Endothelial cell of umbilical vein (primary cell): ENCODE results near the gene FMR1NB. TPM values are rescaled to one million over a fixed set of nuclear protein-coding genes. Genes with fewer than 3 reads are reported as not detected.

Source experiments
- BruUV-seq: library from RNA; stranded (reverse); fragments of 400-500 nt; replicated peaks from 2 replicates; lab custom pipeline; 2021; lab: Mats Ljungman, UMichigan
- CTCF ChIA-PET: fragments of 300-600, 350-600 bp; sonication (Branson Sonifier 250); formaldehyde crosslinking; loops from one replicate; lab custom pipeline; 2021; ENCODE audit warnings: antibody characterized with exemption, inconsistent platforms; lab: Charles Lee
- POLR2A ChIA-PET: fragments of 300-600, 350-600 bp; sonication (Branson Sonifier 250); formaldehyde crosslinking; loops from one replicate; lab custom pipeline; 2021; ENCODE audit warnings: antibody characterized with exemption, inconsistent platforms; lab: Charles Lee
- DNase-seq: peaks from one replicate; pipeline ENCODE4 v3.0.0-alpha.2; 2011; ENCODE audit warnings: low read depth, low spot score
- FAIRE-seq: peaks from 2 replicates; lab custom pipeline; 2011; peaks lifted over from hg19 to GRCh38; lab: Jason Lieb, UNC
- H2AFZ ChIP-seq: 2 replicates; pipeline ENCODE4 v1.6.0; 2012; ENCODE audit warnings: low read depth, low read length, control low read depth, inconsistent platforms
- H3K27ac ChIP-seq: 2 replicates; pipeline ENCODE4 v1.5.1; 2011; ENCODE audit warnings: low read depth, mild to moderate bottlenecking, control low read depth, low read length, moderate library complexity; ENCODE audit not compliant: insufficient read depth
- H3K27me3 ChIP-seq, 2 experiments: 2 replicates each; pipeline versions ENCODE4 v1.6.0 to v1.6.1; 2011; ENCODE audit warnings: low read length in 2 of 2, mixed read lengths in 1 of 2; ENCODE audit not compliant: control insufficient read depth in 2 of 2, insufficient read depth in 2 of 2
- H3K36me3 ChIP-seq, 2 experiments: 2 replicates in 1 of 2; 3 replicates in 1 of 2; pipeline ENCODE4 v1.5.1; 2011; ENCODE audit warnings: low read length in 2 of 2, mild to moderate bottlenecking in 1 of 2, moderate library complexity in 1 of 2; ENCODE audit not compliant: control insufficient read depth in 2 of 2, insufficient read depth in 2 of 2; ENCODE audit errors: extremely low read depth in 1 of 2
- H3K4me1 ChIP-seq: 3 replicates; pipeline ENCODE4 v1.5.1; 2011; ENCODE audit warnings: mild to moderate bottlenecking, low read length; ENCODE audit not compliant: control insufficient read depth, insufficient read depth; ENCODE audit errors: extremely low read depth
- H3K4me2 ChIP-seq: 2 replicates; pipeline ENCODE4 v1.6.1; 2011; ENCODE audit warnings: low read length, control low read depth, mixed read lengths; ENCODE audit not compliant: insufficient read depth
- H3K4me3 ChIP-seq, 3 experiments: fragments of 200-600 bp in 1 of 3; sonication (generic), shearing (Covaris generic) in 1 of 3; replicated peaks in 1 of 3; 2 replicates each; pipeline ENCODE4 v1.5.1; 2011 to 2016; ENCODE audit warnings: control low read depth in 3 of 3, low read length in 3 of 3, mild to moderate bottlenecking in 2 of 3, inconsistent platforms in 1 of 3, low read depth in 1 of 3, moderate library complexity in 1 of 3; ENCODE audit not compliant: insufficient read depth in 1 of 3
- H3K79me2 ChIP-seq: 2 replicates; pipeline ENCODE4 v1.6.0; 2012; ENCODE audit warnings: low read length, inconsistent platforms; ENCODE audit not compliant: control insufficient read depth, insufficient read depth
- H3K9ac ChIP-seq: replicated peaks from 2 replicates; pipeline ENCODE3; 2011; ENCODE audit warnings: low read length, control low read depth; ENCODE audit not compliant: insufficient read depth; ENCODE audit errors: extremely low read depth
- H3K9me1 ChIP-seq: replicated peaks from 3 replicates; pipeline ENCODE4 v1.6.0; 2011; ENCODE audit warnings: mild to moderate bottlenecking, low read length; ENCODE audit not compliant: control insufficient read depth, insufficient read depth; ENCODE audit errors: extremely low read depth
- H3K9me3 ChIP-seq: replicated peaks from 2 replicates; pipeline ENCODE4 v1.5.1; 2012; ENCODE audit warnings: low read length, inconsistent platforms; ENCODE audit not compliant: control insufficient read depth, insufficient read depth
- H4K20me1 ChIP-seq: replicated peaks from 2 replicates; pipeline ENCODE3; 2011; ENCODE audit warnings: mild to moderate bottlenecking, low read length; ENCODE audit not compliant: control insufficient read depth, insufficient read depth; ENCODE audit errors: extremely low read depth
- EZH2 ChIP-seq: IDR thresholded peaks from 2 replicates; pipeline ENCODE4 v1.6.1; 2012; ENCODE audit warnings: borderline replicate concordance, low read depth, mild to moderate bottlenecking, moderate library complexity, low read length, inconsistent platforms; ENCODE audit not compliant: severe bottlenecking
- FOS ChIP-seq: IDR thresholded peaks from 2 replicates; pipeline ENCODE4 v1.6.1; 2011; ENCODE audit warnings: mild to moderate bottlenecking, low read length, moderate library complexity, borderline replicate concordance; ENCODE audit not compliant: insufficient read depth
- GATA2 ChIP-seq: IDR thresholded peaks from 2 replicates; pipeline ENCODE4 v1.7.0; 2011; ENCODE audit warnings: low read depth, mild to moderate bottlenecking, moderate library complexity, mixed read lengths, low read length; ENCODE audit not compliant: insufficient read length, insufficient read depth
- JUN ChIP-seq: IDR thresholded peaks from 2 replicates; pipeline ENCODE4 v1.6.1; 2011; ENCODE audit warnings: borderline replicate concordance, low read depth; ENCODE audit not compliant: insufficient read length, insufficient read depth
- MYC ChIP-seq: IDR thresholded peaks from one replicate; pipeline ENCODE4 v1.6.1; 2011; ENCODE audit warnings: mild to moderate bottlenecking, low read depth, low read length
- POLR2A ChIP-seq: IDR thresholded peaks from 2 replicates; pipeline ENCODE4 v1.6.1; 2012; ENCODE audit warnings: low read depth, mild to moderate bottlenecking, control low read depth, low read length
- POLR2AphosphoS5 ChIP-seq: IDR thresholded peaks from 2 replicates; pipeline ENCODE4 v1.6.1; 2012; ENCODE audit warnings: low read depth, mild to moderate bottlenecking, control low read depth, low read length, moderate library complexity; ENCODE audit not compliant: insufficient read depth
- dilution Hi-C: fragments of 300-500 bp; cut with MboI; formaldehyde crosslinking; loops from one replicate; pipeline ENCODE4 v1.15.0; 2019; ENCODE audit warnings: low sequenced_read_pairs; ENCODE audit not compliant: extremely low pct_ligation_motif_present
- intact Hi-C: fragments of 100-400 bp; cut with micrococcal nuclease; formaldehyde crosslinking; loops from one replicate; pipeline ENCODE4 v1.10.0; 2022
- polyA plus RNA-seq, 4 experiments: library from polyadenylated mRNA; depleted of rRNA in 3 of 4; stranded (reverse) in 3 of 4; unstranded in 1 of 4; fragments of >200 nt; gene quantifications; 2 replicates each; pipeline versions ENCODE4 v1.2.1 to v1.2.3, GENCODE V29; 2011 to 2012; ENCODE audit warnings: missing spikeins in 1 of 4
- total RNA-seq: library from RNA; stranded (reverse); gene quantifications from 2 replicates; pipeline ENCODE4 v1.2.3, GENCODE V29; 2021
- TF ChIP-seq, protein P1 (sequence below), 2 donors: IDR thresholded peaks; 1 replicate in 1 of 2; 2 replicates in 1 of 2; pipeline ENCODE4 v1.5.1; 2011; ENCODE audit warnings: low read length in 2 of 2, mild to moderate bottlenecking in 2 of 2, moderate library complexity in 2 of 2, control low read depth in 1 of 2, inconsistent platforms in 1 of 2, low read depth in 1 of 2; ENCODE audit not compliant: insufficient read depth in 1 of 2; ENCODE audit errors: extremely low read depth in 1 of 2
- TF ChIP-seq, protein P2 (sequence below): IDR thresholded peaks from 2 replicates; pipeline ENCODE4 v1.6.1; 2011; ENCODE audit not compliant: insufficient read depth, insufficient read length

FMR1NB gene
- total and polyA plus RNA-seq, 2 donors (not counting 3 experiments of a cell fraction or from before 2014, with no cell fraction given) = not detected

DNA sequence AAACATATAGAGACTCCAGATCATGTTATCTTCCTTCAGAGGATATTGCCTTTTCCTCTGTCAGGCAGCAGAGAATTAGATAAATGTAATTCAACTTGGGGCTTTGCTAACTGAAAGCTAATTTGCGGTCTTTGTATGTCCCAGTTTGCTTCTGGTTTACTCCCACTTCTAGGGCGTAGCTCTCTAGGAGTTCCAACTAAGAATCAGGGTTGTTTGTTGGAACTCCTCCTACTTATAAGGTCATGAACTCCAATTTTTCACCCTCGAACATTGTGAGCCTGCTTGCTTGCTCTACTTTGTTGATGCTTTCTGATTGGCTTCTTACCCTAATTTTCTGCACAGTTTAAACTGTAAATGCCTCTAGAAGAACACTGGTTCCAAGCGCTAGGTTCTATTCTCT lies 66.1 kb downstream of the FMR1NB start:
- TF ChIP-seq, protein P1, sequence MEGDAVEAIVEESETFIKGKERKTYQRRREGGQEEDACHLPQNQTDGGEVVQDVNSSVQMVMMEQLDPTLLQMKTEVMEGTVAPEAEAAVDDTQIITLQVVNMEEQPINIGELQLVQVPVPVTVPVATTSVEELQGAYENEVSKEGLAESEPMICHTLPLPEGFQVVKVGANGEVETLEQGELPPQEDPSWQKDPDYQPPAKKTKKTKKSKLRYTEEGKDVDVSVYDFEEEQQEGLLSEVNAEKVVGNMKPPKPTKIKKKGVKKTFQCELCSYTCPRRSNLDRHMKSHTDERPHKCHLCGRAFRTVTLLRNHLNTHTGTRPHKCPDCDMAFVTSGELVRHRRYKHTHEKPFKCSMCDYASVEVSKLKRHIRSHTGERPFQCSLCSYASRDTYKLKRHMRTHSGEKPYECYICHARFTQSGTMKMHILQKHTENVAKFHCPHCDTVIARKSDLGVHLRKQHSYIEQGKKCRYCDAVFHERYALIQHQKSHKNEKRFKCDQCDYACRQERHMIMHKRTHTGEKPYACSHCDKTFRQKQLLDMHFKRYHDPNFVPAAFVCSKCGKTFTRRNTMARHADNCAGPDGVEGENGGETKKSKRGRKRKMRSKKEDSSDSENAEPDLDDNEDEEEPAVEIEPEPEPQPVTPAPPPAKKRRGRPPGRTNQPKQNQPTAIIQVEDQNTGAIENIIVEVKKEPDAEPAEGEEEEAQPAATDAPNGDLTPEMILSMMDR (IDR thresholded peaks at IDR 0.05; ENCODE audit: extremely low read depth in 1 of 2, insufficient read depth in 1 of 2, low read depth in 1 of 2, low read length in 2 of 2) = no peak
- TF ChIP-seq EZH2 = no peak
- TF ChIP-seq, protein P2, sequence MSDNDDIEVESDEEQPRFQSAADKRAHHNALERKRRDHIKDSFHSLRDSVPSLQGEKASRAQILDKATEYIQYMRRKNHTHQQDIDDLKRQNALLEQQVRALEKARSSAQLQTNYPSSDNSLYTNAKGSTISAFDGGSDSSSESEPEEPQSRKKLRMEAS = no peak
- TF ChIP-seq JUN = no peak
- no peak for TF ChIP-seq POLR2AphosphoS5
- no peak for TF ChIP-seq MYC
- no peak for TF ChIP-seq FOS
- TF ChIP-seq POLR2A = no peak
- no peak for TF ChIP-seq GATA2
- CTCF ChIA-PET = interaction anchor here (1.0 to 3.4 kb wide), 3 partner anchors 18 to 1424 kb away, joined by 3 to 11 read pairs (median 5); no protein-coding TSS in a partner anchor
- H4K20me1 ChIP-seq = no peaks in the 10 kb centered on the region
- no peaks in the 10 kb centered on the region for H3K9me3 ChIP-seq
- H3K27me3 ChIP-seq = no peaks in the 10 kb centered on the region
- intact Hi-C loops = no loop called here
- no peak overlapping the region for H3K4me2 ChIP-seq
- dilution Hi-C loops = no loop called here
- no peak for DNase-seq
- no peaks in the 10 kb centered on the region for H3K9me1 ChIP-seq
- no peak overlapping the region for H3K9ac ChIP-seq
- H3K27ac ChIP-seq = no peak overlapping the region
- no peak for FAIRE-seq
- POLR2A ChIA-PET = no interaction called here
- no peak overlapping the region for H2AFZ ChIP-seq
- no peaks in the 10 kb centered on the region for H3K36me3 ChIP-seq
- H3K79me2 ChIP-seq = no peaks in the 10 kb centered on the region
- H3K4me1 ChIP-seq = no peaks in the 10 kb centered on the region
- no peak overlapping the region for H3K4me3 ChIP-seq
- no TSS peak for BruUV-seq
